OCI-LY3 (cell line): ENCODE results near the gene LGALS7B.

ENCODE experiments used
- CTCF ChIP-seq: fragments of 200-600, 300-600 bp; sonication (generic); IDR thresholded peaks from 2 replicates; pipeline ENCODE4 v1.5.1; 2014; ENCODE audit warnings: antibody characterized with exemption, low read length, low read depth
- EZH2phosphoT487 ChIP-seq: fragments of 200-600 bp; shearing (Covaris generic); IDR thresholded peaks from 2 replicates; pipeline ENCODE4 v1.6.1; 2018; ENCODE audit warnings: antibody characterized with exemption, mixed run types, low read depth

DNA sequence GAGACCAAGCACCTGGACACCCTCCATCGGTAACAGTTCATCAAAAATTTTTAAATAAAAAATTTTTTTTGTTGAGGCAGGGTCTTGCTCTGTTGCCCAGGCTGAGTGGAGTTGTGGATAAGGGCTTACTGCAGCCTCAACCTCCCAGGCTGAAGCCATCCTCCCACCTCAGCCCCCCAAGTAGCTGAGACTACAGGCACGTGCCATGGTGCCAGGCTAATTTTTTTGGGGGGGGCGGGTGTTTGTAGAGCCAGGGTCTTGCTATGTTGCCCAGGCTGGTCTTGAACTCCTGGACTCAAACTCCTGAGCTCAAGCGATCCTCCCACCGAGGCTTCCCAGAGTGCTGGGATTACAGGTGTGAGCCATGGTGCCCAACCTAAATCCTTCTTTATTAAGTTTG is 4.7 kb downstream of the LGALS7B start:
- TF ChIP-seq CTCF (no peak), EZH2phosphoT487 (no peak)
